Prostate gland (tissue), 1 donor: ENCODE measurements around the gene ASCC3.

Experiments used
- POLR2A ChIP-seq: fragments of 450-650 bp; IDR thresholded peaks from one replicate; pipeline ENCODE4 v1.6.1; 2016; ENCODE audit warnings: antibody characterized with exemption, mild to moderate bottlenecking
- POLR2AphosphoS5 ChIP-seq: sonication (generic); formaldehyde crosslinking; IDR thresholded peaks from one replicate; pipeline ENCODE4 v1.6.1; 2017; ENCODE audit warnings: antibody characterized with exemption

DNA sequence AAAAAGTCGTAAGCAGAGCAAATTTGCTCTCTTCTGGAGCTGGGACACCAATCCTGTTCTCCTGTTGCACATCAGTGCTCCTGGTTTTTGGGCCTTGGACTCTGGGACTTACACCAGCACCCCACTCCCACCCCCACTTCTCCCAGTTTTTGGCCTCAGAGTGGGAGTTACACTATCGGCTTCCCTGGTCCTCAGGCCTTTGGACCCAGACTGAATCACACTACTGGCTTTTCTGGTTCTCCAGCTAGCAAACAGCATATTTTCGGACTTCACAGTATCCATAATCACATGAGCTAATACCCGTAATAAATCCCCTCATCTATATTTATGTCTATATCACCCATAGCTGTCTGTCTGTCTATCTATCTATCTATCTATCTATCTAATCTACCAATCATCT, 23.2 kb upstream of the ASCC3 start:
- no peak for TF ChIP-seq POLR2AphosphoS5
- TF ChIP-seq POLR2A = no peak
